GM12891 (cell line): ENCODE measurements around the gene OVAAL. TPM values are rescaled to one million over a fixed set of nuclear protein-coding genes. Genes with fewer than 3 reads are reported as not detected.
A peak's percentile ranks its signal among the peaks of the same experiment; 100 is the strongest.

Experiments
- DNase-seq: peaks from one replicate; pipeline ENCODE4 v3.0.0; 2011; ENCODE audit warnings: low spot score; ENCODE audit not compliant: insufficient read length
- FAIRE-seq: peaks from 2 replicates; lab custom pipeline; 2011; peaks lifted over from hg19 to GRCh38; lab: Jason Lieb, UNC
- PAX5 ChIP-seq: IDR thresholded peaks from 2 replicates; pipeline ENCODE4 v1.6.1; 2011; ENCODE audit warnings: low read length, moderate library complexity, mild to moderate bottlenecking; ENCODE audit not compliant: insufficient read depth, severe bottlenecking
- POLR2A ChIP-seq: IDR thresholded peaks from 2 replicates; pipeline ENCODE4 v1.6.1; 2011; ENCODE audit warnings: low read depth, low read length, control low read depth
- POLR2AphosphoS5 ChIP-seq: IDR thresholded peaks from 2 replicates; pipeline ENCODE4 v1.6.1; 2011; ENCODE audit warnings: low read depth, low read length, control low read depth
- POU2F2 ChIP-seq: IDR thresholded peaks from 2 replicates; pipeline ENCODE4 v1.6.1; 2011; ENCODE audit warnings: low read depth, mild to moderate bottlenecking, control low read depth, low read length, moderate library complexity
- SPI1 ChIP-seq: IDR thresholded peaks from 2 replicates; pipeline ENCODE4 v1.6.1; 2011; ENCODE audit warnings: low read depth, low read length, control low read depth
- TAF1 ChIP-seq: IDR thresholded peaks from 2 replicates; pipeline ENCODE4 v1.6.1; 2011; ENCODE audit warnings: low read depth, low read length, control low read depth
- polyA plus RNA-seq: library from polyadenylated mRNA; unstranded; fragments of >200 nt; gene quantifications from one replicate; pipeline ENCODE4 v1.2.1, GENCODE V29; 2012; ENCODE audit warnings: low read depth, missing spikeins, inconsistent platforms; ENCODE audit not compliant: missing spikeins

The OVAAL gene
- polyA plus RNA-seq: not detected

DNA sequence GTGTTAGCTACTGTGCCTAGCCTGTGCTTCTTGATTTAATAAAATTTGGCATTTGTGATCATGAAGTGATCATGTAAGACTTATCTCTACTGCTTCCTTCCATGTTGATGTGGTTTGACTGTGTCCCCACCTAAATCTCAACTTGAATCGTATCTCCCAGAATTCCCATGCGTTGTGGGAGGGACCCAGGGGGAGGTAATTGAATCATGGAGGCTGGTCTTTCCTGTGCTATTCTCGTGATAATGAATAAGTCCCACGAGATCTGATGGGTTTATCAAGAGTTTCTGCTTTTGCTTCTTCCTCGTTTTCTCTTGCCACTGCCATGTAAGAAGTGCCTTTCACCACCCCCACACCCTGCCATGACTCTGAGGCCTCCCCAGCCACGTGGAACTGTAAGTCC lies at the start of gene OVAAL:
Gene OVAAL, plus strand, starts transcription at position 301 of the 400 bp plus-strand sequence.
- TF ChIP-seq POU2F2: no peak
- FAIRE-seq (no peak), DNase-seq (no peak)

- FAIRE-seq: no peak
- no peak for TF ChIP-seq POLR2A
- TF ChIP-seq SPI1: no peak
- TF ChIP-seq PAX5: no peak
- no peak for TF ChIP-seq POU2F2
- TF ChIP-seq POLR2AphosphoS5: no peak
- TF ChIP-seq TAF1: no peak
- no peak for DNase-seq
Observed at GRCh38 chr1:180510882-180511281, 47.9 kb upstream of the OVAAL start.

DNA sequence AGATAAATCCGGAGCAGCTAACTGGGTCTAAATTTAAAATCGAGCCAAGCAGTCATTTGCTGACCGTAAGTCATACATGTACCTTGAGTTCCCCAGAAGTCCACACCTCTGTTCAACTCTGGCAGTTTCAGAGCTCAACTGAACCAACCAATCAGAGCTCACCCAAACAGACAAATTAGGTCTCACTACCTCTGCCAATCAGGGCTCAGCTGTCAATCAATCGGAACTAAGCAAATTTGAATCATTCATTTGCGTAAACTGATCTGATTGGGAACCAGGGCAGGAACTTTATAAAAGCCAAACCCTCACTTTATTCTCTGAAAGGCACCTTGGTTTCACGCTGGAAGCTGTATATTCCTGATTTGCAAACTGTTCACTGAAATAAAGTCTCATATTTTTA lies 45.2 kb upstream of the OVAAL start:
- TF ChIP-seq POLR2A (no peak), POU2F2 (no peak), SPI1 (no peak), PAX5 (no peak), TAF1 (no peak), POLR2AphosphoS5 (no peak)
- DNase-seq: no peak
- no peak for FAIRE-seq

DNA sequence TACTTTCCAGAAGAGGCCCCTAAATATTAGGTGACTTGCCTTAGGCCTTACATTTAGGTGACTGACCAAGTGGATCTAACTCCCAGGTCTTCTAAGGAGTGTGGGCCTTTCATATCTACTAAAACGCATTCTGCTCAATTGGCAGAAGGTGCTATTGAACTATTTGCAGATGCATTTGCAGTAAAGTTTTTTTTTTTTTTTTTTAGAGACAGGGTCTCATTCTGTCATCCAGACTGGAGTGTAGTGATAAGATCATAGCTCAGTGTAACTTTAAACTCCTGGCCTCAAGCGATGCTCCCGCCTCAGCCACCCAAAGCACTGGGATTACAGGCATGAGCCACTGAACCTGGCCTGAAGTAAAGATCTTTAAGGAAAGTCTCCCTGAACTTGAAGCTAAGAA lies 43.4 kb upstream of the OVAAL start:
- no peak for TF ChIP-seq SPI1
- no peak for TF ChIP-seq TAF1
- TF ChIP-seq POU2F2: no peak
- no peak for TF ChIP-seq POLR2AphosphoS5
- TF ChIP-seq PAX5: no peak
- TF ChIP-seq POLR2A: no peak
- DNase-seq (no peak), FAIRE-seq (no peak)

DNA sequence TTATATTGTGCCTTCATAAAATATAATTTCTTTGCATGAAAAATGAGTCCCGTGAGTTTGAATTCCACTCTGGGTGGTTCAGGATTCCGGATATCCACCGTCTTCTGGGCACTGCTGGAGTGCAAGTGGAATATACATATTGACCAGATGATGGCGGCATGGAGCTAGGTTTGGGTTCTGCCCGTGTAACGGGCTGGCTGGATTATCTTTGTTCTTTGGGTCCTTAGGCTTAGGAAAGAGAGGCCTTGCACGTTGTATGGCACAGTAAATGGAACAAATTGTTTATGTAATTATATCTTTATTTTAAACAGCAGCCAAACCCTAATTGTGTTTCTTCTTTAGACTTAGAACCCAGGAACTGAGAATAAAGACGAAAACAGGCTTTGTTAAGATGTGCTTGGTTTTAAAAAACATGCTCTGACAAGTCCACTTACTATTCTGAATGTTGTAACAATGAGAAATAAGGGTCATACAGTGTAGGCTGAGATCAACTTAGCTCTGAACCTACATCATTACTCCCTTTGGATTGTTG lies 42.8 kb upstream of the OVAAL start:
- FAIRE-seq (peak; percentile 93), DNase-seq (peak; percentile 56)
- TF ChIP-seq PAX5 (no peak), POLR2AphosphoS5 (no peak), TAF1 (no peak), POLR2A (no peak), SPI1 (no peak), POU2F2 (no peak)

DNA sequence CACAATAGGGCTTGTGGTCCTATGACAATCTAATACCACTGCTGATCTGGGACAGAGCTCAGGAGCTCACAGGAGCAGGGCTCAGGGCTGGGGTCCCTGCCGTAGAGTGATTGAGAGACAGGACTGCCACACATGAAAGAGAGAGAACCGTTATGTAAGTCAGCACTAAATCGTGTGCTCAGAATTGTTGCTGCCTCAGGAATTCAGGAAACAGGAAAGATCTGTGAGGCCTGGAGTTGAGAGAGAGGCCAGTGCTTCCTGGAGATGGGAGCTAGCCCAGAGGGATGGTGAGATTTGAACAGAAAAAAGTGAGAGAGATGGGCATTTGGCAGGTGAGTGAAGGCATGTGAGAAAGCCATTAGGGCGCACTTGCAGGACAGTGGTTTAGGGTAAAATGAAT lies 38.9 kb upstream of the OVAAL start:
- FAIRE-seq (no peak), DNase-seq (no peak)
- no peak for TF ChIP-seq PAX5
- no peak for TF ChIP-seq POLR2A
- no peak for TF ChIP-seq TAF1
- no peak for TF ChIP-seq POLR2AphosphoS5
- TF ChIP-seq SPI1: no peak
- TF ChIP-seq POU2F2: no peak

- TF ChIP-seq POU2F2 (no peak), SPI1 (no peak), POLR2AphosphoS5 (no peak), TAF1 (no peak), POLR2A (no peak), PAX5 (no peak)
- DNase-seq (no peak), FAIRE-seq (no peak)
Observed at GRCh38 chr1:180521474-180522212, 37.1 kb upstream of the OVAAL start.

- TF ChIP-seq POLR2AphosphoS5 (no peak), POU2F2 (no peak), TAF1 (no peak), PAX5 (no peak), POLR2A (no peak), SPI1 (no peak)
- no peak for FAIRE-seq
- no peak for DNase-seq
Observed at GRCh38 chr1:180522213-180522515, 36.6 kb upstream of the OVAAL start.

GRCh38 chr1:180524160-180524914 lies 34.4 kb upstream of the OVAAL start:
- DNase-seq (no peak), FAIRE-seq (no peak)
- TF ChIP-seq TAF1 (no peak), SPI1 (no peak), POU2F2 (no peak), PAX5 (no peak), POLR2AphosphoS5 (no peak), POLR2A (no peak)
